Lower leg skin (tissue), 3 donors: ENCODE data around the gene NEDD4L.

Source experiments
- POLR2A ChIP-seq, 2 donors: fragments of 450-650 bp; IDR thresholded peaks; one replicate each; pipeline ENCODE4 v1.6.1; 2016 to 2017; ENCODE audit warnings: antibody characterized with exemption in 2 of 2, mild to moderate bottlenecking in 1 of 2, moderate library complexity in 1 of 2
- TF ChIP-seq, protein P1 (sequence below), 3 donors: fragments of 450-650 bp; IDR thresholded peaks; one replicate each; pipeline ENCODE4 v1.5.1; 2016; ENCODE audit warnings: antibody characterized with exemption in 3 of 3, mild to moderate bottlenecking in 3 of 3, moderate library complexity in 2 of 3

- TF ChIP-seq, protein P1, sequence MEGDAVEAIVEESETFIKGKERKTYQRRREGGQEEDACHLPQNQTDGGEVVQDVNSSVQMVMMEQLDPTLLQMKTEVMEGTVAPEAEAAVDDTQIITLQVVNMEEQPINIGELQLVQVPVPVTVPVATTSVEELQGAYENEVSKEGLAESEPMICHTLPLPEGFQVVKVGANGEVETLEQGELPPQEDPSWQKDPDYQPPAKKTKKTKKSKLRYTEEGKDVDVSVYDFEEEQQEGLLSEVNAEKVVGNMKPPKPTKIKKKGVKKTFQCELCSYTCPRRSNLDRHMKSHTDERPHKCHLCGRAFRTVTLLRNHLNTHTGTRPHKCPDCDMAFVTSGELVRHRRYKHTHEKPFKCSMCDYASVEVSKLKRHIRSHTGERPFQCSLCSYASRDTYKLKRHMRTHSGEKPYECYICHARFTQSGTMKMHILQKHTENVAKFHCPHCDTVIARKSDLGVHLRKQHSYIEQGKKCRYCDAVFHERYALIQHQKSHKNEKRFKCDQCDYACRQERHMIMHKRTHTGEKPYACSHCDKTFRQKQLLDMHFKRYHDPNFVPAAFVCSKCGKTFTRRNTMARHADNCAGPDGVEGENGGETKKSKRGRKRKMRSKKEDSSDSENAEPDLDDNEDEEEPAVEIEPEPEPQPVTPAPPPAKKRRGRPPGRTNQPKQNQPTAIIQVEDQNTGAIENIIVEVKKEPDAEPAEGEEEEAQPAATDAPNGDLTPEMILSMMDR (IDR thresholded peaks at IDR 0.05) = no peak
- no peak for TF ChIP-seq POLR2A (IDR thresholded peaks at IDR 0.05)
Observed at GRCh38 chr18:58060254-58060653, 16.2 kb downstream of the NEDD4L start.
